ENCODE measurements around the gene PSMA5.

PSMA5 gene

DNA sequence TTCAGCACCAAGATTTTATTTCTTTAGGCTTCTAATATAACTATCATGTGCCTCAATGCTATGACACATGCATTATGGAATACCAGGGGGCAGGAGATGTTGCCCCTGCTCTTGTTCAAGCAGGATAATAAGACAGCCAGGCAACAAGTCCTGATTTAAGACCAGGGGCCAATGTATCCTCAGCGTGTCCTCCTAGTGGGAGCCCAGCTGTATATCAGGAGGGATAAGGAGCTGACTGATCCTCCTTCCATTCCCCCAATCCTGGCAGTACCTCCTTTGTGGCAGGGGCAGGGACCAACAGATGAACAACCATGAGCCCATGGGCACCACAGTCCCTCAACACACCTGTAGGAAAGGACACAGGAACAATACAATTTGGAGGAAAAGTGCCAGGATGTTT, 57.8 kb downstream of the PSMA5 start:
- no peak overlapping the region for H3K4me3 ChIP-seq (ENCODE audit: low read depth, low read length)
- no peaks in the 10 kb centered on the region for H3K9me3 ChIP-seq (ENCODE audit: control insufficient read depth, insufficient read depth, low read depth, low read length)
- TF ChIP-seq KLF10 (tag by site-specific recombination; IDR thresholded peaks at IDR 0.05) (no peak), ZBTB20 (tag by site-specific recombination; IDR thresholded peaks at IDR 0.05) (no peak), ZNF707 (tag by site-specific recombination; IDR thresholded peaks at IDR 0.05) (no peak), ZNF585B (tag by site-specific recombination; IDR thresholded peaks at IDR 0.05) (no peak), ZNF596 (tag by site-specific recombination; IDR thresholded peaks at IDR 0.05) (no peak), ZBTB48 (tag by site-specific recombination; IDR thresholded peaks at IDR 0.05) (no peak), KLF8 (tag by site-specific recombination; IDR thresholded peaks at IDR 0.05) (no peak), OVOL3 (tag by site-specific recombination; IDR thresholded peaks at IDR 0.05) (no peak), KLF1 (tag by site-specific recombination; IDR thresholded peaks at IDR 0.05) (no peak)
- TF ChIP-seq, protein P1, sequence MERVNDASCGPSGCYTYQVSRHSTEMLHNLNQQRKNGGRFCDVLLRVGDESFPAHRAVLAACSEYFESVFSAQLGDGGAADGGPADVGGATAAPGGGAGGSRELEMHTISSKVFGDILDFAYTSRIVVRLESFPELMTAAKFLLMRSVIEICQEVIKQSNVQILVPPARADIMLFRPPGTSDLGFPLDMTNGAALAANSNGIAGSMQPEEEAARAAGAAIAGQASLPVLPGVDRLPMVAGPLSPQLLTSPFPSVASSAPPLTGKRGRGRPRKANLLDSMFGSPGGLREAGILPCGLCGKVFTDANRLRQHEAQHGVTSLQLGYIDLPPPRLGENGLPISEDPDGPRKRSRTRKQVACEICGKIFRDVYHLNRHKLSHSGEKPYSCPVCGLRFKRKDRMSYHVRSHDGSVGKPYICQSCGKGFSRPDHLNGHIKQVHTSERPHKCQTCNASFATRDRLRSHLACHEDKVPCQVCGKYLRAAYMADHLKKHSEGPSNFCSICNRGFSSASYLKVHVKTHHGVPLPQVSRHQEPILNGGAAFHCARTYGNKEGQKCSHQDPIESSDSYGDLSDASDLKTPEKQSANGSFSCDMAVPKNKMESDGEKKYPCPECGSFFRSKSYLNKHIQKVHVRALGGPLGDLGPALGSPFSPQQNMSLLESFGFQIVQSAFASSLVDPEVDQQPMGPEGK (tag by site-specific recombination; IDR thresholded peaks at IDR 0.05) = no peak
- TF ChIP-seq, protein P2, sequence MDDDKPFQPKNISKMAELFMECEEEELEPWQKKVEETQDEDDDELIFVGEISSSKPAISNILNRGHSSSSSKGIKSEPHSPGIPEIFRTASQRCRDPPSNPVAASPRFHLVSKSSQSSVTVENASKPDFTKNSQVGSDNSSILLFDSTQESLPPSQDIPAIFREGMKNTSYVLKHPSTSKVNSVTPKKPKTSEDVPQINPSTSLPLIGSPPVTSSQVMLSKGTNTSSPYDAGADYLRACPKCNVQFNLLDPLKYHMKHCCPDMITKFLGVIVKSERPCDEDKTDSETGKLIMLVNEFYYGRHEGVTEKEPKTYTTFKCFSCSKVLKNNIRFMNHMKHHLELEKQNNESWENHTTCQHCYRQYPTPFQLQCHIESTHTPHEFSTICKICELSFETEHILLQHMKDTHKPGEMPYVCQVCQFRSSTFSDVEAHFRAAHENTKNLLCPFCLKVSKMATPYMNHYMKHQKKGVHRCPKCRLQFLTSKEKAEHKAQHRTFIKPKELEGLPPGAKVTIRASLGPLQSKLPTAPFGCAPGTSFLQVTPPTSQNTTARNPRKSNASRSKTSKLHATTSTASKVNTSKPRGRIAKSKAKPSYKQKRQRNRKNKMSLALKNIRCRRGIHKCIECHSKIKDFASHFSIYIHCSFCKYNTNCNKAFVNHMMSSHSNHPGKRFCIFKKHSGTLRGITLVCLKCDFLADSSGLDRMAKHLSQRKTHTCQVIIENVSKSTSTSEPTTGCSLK (tag by site-specific recombination; IDR thresholded peaks at IDR 0.05) = no peak
- ChIA-PET CTCF (no interaction called here), POLR2A (no interaction called here)
- H3K36me3 ChIP-seq (ENCODE audit: control insufficient read depth in 2 of 2, insufficient read depth in 1 of 2, low read length in 2 of 2) = peaks cover 0 to 41% of the 10 kb centered on the region in 2 experiments; a peak in 2 of 3 replicates
- H3K4me1 ChIP-seq (ENCODE audit: control insufficient read depth, insufficient read depth, low read length) = 0 out of 2 replicates have a peak, but pooled peaks cover 5% of the 10 kb centered on the region
- no peak overlapping the region for H3K27ac ChIP-seq (ENCODE audit: extremely low read depth, low read depth, low read length)

DNA sequence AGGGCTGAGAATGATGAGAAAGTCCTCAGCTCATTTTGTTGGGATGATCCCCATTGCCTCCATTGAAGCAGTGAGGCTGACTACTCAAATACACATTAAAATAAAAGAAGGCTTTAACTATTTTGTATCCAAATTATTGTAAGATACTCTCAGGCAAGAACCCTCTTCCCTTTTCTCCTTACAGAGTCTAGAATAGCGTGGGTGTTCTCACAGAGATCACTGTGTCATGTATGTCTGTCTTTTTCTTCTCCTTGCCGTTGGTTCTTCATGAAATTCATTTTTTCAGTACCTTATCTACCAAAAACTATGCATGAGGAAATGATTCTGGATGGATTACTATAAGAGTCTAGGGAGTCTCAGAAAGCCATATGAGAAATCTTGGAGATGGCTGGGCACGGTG, 58.6 kb downstream of the PSMA5 start:
- H3K9me3 ChIP-seq (ENCODE audit: control insufficient read depth, insufficient read depth, low read depth, low read length) = no peaks in the 10 kb centered on the region
- no peak overlapping the region for H3K27ac ChIP-seq (ENCODE audit: extremely low read depth, low read depth, low read length)
- no peak overlapping the region for H3K4me3 ChIP-seq (ENCODE audit: low read depth, low read length)
- peaks cover 0 to 41% of the 10 kb centered on the region in 2 experiments; a peak in 2 of 3 replicates for H3K36me3 ChIP-seq (ENCODE audit: control insufficient read depth in 2 of 2, insufficient read depth in 1 of 2, low read length in 2 of 2)
- TF ChIP-seq WT1 (tag by site-specific recombination; IDR thresholded peaks at IDR 0.05) = no peak
- no peak for TF ChIP-seq ZXDB (tag by site-specific recombination; IDR thresholded peaks at IDR 0.05)
- TF ChIP-seq ZNF830 (tag by site-specific recombination; IDR thresholded peaks at IDR 0.05; ENCODE audit: low read depth) = no peak
- TF ChIP-seq ZNF311 (tag by site-specific recombination; IDR thresholded peaks at IDR 0.05; ENCODE audit: borderline replicate concordance) = no peak
- no peak for TF ChIP-seq ZNF473 (tag by site-specific recombination; IDR thresholded peaks at IDR 0.05)
- TF ChIP-seq, protein P3, sequence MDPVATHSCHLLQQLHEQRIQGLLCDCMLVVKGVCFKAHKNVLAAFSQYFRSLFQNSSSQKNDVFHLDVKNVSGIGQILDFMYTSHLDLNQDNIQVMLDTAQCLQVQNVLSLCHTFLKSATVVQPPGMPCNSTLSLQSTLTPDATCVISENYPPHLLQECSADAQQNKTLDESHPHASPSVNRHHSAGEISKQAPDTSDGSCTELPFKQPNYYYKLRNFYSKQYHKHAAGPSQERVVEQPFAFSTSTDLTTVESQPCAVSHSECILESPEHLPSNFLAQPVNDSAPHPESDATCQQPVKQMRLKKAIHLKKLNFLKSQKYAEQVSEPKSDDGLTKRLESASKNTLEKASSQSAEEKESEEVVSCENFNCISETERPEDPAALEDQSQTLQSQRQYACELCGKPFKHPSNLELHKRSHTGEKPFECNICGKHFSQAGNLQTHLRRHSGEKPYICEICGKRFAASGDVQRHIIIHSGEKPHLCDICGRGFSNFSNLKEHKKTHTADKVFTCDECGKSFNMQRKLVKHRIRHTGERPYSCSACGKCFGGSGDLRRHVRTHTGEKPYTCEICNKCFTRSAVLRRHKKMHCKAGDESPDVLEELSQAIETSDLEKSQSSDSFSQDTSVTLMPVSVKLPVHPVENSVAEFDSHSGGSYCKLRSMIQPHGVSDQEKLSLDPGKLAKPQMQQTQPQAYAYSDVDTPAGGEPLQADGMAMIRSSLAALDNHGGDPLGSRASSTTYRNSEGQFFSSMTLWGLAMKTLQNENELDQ (tag by site-specific recombination; IDR thresholded peaks at IDR 0.05; ENCODE audit: low read depth) = no peak
- TF ChIP-seq, protein P4, sequence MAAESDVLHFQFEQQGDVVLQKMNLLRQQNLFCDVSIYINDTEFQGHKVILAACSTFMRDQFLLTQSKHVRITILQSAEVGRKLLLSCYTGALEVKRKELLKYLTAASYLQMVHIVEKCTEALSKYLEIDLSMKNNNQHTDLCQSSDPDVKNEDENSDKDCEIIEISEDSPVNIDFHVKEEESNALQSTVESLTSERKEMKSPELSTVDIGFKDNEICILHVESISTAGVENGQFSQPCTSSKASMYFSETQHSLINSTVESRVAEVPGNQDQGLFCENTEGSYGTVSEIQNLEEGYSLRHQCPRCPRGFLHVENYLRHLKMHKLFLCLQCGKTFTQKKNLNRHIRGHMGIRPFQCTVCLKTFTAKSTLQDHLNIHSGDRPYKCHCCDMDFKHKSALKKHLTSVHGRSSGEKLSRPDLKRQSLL (tag by site-specific recombination; IDR thresholded peaks at IDR 0.05) = no peak
- no peak for TF ChIP-seq ZNF416 (tag by site-specific recombination; IDR thresholded peaks at IDR 0.05)
- no peak for TF ChIP-seq ZNF121 (tag by site-specific recombination; IDR thresholded peaks at IDR 0.05)
- no peak for TF ChIP-seq SP3 (tag by site-specific recombination; IDR thresholded peaks at IDR 0.05)
- ChIA-PET CTCF (no interaction called here), POLR2A (interaction anchor here (0.7 kb wide), 1 partner anchor 32 kb away, joined by 6 read pairs; no protein-coding TSS in a partner anchor)
- H3K4me1 ChIP-seq (ENCODE audit: control insufficient read depth, insufficient read depth, low read length) = 0 out of 2 replicates have a peak, but pooled peaks cover 5% of the 10 kb centered on the region

Data from HEK293 (cell line).